Measurements from ENCODE around the gene LPAR1.

LPAR1 gene

DNA sequence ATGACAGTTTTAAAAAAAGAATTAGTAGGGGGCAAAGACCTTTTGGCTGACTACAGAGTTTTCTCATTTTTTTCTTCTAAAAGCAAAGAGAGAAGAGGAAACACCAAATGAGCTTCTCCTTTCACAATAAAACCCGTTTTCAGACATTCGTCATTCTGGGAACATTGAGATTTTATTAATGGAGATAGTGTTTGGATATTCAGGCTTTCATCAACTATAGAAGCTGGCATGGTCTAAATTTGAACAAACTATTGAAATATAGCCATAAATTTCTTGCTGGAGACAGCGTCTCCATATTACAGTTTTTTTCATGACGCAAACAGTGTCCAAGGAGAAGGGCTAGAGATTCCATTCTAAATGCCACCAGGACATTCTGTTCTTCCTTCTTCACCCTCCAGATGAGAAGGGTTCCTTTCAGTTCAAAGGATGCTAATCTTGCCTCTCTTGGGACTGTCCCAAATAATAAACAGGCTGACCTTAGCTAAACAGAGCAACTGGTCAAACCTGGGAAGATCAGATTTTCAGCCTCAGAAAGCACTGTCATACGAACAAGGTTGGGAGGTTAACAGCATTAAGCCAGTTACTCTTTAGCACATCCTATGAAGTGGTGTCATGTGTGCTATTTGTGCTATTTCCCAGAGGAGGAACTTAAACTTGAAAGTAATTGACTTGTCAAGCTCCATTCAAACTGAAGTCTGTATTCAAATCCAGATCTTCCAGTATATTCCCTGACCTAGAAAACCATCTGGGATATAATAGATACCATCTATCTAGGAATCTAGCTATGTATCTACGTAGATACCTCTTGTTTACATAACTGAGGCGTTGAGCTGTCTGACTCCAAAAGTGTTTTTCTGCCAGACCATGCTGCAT, 125.6 kb downstream of the LPAR1 start:
- no peak for DNase-seq

DNA sequence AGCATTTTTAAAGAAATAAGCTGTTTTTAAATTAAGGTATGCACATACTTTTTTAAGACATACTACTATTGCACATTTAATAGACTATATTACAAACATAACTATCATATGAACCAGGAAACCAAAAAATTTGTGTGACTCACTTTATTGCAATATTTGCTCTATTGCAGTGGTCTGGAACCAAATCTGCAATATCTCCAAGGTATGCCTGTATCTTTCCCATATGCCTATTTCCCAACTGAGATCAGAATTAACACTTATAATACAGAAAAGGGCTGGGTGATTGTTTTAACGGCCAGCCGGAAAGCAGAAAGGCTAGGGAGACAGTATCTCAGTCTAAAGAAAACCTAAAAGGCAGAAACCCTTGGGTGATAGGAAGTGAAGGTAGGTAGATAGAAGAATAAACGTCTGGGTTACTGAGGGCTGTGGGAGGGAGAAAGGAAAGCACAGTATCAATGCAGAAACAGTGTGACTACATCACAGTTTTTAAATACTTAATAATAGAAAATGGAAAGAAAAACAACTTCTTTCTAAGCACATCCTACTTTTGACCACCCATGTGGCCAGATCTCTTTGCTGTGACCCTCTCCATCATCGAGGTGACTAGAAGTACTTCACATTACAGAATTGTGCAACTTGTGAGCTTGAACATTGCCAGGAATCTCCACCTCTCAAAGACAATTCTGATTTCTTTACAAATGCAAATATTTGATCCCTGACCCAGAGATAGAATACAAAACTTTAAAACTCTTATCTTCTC, 126.4 kb downstream of the LPAR1 start:
- no peak for DNase-seq

DNA sequence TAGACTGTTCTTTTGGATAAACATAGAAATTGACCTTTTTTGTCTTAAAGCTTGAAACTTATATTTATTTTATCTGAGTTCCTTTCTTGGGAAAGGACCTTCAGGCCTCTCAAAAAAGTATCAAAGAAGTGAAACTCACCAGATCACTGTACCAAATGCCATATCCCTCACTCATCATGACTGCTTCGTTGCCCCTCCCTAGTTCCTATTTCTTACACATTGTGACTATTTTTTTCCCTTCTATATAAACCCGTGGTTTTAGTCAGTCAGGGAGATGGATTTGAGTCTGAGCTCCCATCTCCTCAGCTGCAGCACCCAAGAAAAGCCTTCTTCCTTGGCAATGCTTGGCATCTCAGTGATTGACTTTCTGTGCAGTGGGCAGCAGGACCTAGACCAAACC, 129.4 kb downstream of the LPAR1 start:
- no peak for DNase-seq

DNA sequence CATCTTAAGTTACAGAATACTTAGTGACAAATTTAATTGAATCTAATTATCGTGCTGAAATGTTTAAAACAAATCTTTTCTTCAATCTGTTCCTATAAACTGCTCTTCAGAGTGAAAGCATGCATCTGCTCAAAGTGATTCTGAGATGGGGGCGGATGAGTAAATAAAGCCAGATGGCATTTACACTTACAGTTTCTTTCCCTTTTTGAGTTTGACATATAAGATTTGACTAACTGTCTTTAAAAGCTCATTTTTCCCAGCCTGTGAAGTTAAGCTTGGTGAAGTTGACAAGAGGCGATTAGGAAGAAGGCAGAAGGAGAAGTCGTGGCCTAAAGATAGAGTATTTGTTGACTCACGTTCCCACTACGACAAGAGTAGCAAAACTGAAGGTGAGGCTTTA, 137.4 kb downstream of the LPAR1 start:
- DNase-seq = no peak

DNA sequence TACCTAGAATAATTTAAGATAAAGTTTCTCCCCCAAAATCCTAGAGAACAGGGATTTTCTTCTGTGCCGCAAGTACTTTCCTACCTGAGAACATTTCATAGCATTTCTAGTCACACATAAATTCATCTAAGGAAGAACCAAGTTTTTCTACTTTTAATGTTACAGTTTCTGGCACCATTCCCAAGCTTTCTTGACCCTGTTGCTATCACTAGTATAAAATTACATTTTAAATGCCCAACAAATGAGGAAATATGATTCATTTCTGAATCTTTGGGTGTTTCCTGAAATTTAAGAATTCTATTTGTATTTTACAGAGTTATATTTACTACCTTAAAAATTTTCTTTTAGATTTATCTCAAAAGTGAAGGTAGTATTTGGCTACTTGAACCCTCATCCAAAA, 137.8 kb downstream of the LPAR1 start:
- DNase-seq = no peak

DNA sequence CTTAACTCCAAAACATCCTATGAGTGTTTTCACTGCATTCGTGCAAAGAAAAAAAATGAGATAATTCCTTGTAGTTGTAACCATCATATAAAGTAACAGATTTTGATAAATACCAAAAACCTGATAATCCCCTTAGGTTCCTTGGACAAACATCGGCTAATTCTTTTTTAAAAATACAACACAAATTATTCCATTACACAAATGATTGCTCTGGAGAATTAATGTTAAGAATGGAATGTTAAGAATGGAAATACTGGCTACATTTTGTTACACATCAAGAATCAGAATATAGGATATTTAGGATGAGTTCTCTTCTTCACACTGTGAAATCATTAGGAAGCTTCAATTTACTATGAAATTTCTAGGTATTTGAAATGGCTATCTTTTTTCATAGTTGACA, 139.4 kb downstream of the LPAR1 start:
- no peak for DNase-seq

DNA sequence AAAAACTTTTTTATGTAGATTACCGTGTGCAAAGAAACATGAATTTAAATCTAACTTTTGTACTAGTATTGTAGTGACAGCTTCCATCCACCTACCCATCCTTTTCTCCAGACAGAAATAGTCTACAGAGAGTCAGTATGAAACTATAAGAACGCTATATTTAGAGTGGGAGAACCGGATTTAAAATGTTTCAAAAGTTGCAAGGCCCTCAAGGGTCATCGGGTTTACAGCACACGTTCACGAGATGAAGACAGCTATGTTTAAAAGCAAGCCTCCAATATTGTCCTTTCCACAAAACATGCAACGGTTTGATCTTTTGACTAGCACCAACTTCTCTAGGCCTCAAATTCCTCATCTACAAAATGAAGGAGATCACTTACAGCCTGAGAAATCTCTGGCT, 139.9 kb downstream of the LPAR1 start:
- DNase-seq = no peak

DNA sequence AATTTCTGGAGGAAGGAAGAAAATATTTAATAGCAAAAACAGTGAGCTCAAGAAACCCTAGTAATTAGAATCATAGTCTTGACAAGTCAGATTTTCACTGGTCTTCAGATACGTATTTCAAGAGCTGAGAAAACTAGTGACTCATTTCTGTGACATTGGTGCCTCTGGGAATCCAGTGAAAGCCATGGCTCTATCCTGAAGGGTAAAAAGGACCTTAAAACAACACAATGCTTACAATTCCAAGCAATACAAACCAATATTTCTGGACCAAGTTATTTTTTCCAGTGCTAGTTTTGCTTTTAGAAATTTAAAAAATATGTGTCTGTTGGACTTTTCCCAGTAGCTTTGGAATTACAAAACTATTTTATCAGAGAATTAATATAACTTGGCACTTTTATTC, 140.3 kb downstream of the LPAR1 start:
- DNase-seq = no peak

DNA sequence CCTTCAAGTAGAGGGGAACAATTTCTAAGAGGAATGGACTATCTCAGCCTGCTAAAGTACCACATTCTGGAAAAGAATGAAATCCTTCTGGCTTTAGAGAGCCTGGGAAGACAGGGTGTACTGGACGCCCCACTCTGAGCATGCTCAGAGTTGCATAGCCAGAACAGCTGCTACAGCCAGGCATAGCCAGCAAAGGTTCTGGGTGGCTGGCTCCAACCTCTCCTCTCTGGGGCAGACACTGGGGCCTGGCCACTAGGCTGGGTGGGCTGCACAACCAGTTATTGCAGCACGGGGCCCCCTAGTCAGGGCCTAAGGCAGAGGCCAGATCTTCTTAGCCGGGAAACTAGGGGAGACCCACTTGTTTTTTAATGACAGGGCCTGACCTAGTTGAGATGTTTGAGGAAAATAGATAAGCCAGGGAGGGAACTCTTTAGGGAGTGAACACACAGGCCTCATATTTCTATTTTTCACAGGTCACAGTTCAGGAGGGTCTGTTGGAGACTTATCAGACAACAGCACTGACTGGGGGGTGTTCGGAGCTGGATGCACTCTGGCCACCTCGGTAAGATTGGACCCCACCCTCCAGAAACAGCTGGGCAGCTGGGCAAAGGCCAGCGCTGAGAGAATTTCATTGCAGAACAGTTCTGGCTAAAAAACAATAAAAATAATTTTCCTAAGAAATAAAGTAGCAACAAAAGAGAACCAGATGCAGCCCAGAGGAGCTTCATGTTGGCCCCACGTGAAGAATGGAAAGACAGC, 142.9 kb downstream of the LPAR1 start:
- no peak for DNase-seq

DNA sequence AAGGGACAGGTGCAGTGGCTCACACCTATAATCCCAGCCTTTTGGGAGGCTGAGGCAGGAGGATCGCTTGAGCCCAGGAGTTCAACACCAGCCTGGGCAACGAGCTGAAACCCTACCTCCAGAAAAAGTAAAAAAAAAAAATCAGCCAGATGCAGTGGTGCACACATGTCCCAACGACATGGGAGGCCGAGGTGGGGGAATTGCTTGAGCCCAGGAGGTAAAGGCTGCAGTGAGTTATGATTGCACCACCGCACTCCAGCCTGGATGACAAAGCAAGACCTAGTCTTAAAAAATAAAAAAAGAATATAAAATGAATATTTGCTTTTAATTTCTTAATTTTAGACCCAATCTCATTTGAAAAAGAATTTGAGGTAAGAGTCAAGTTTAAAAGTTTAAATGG, 143.5 kb downstream of the LPAR1 start:
- DNase-seq = no peak

DNA sequence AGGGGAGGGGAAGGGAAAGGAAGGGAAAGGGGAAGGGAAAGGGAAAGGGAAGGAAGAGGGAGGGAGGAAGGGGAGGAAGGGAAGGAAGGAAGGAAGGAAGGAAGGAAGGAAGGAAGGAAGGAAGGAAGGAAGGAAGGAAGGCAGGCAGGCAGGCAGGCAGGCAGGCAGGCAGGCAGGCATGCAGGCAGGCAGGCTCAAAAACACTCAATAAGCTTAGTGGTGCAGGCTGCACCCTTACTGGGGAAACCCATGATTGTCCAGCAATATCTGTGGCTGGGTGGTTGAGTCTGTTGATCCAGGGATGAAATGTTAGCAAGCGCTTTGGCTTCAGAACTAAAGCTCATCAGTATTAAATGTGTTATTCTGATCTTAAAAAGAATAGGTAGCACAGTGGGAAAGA, 145.6 kb downstream of the LPAR1 start:
- DNase-seq = no peak

DNA sequence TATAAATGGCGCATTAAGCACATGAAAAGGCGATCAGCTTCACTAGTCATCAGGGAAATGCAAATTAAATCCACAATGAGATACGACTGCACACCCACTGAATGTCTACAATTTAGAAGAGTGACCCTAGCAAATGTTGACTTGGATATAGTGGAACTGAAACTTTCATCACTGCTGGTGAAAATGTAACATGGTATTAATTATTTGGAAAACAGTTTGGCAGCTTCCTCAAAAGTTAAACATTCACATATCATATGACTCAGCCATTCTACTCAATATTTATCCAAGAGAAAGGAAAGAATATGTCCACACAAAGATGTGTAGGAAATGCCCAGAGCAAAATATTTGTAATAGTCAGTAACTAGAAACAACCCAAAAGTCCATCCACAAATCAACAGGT, 146.5 kb downstream of the LPAR1 start:
- DNase-seq = no peak

DNA sequence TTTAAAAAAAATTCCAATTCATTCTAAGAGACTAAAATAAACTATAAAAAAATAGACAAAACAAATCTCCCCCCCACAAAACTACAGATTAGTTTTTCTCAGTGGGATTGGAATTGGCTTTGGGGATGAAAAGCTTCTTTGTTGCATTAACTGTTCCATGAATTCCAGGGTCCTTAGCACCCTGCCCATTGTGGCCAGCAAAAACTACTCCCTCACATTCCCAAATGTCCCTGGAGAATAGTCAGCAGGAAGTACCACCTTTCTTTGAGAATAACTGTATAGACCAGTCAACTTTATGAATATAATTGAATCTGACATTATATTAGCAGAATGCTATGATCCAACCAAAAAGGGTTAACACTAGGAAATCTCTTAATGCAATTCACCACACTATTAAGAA, 147.9 kb downstream of the LPAR1 start:
- no peak for DNase-seq

DNA sequence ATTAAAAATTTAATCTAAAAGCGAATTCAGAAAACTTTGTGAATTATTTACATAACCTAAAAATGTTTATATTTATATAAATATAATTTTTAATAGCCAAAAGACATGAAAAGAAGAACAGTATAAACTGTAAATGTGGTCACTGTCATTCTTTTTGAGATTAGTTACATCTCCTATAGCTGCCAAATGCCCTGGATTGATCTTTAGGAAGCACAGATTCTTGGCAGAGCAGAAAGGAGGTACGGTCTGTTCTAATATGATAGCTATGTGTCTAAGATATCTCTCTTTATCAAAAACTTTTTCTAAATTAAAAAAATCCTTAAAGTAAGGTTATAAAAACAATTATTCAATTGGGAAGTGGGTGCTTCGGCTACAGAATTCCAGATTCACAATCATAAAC, 151.0 kb downstream of the LPAR1 start:
- DNase-seq = no peak

DNA sequence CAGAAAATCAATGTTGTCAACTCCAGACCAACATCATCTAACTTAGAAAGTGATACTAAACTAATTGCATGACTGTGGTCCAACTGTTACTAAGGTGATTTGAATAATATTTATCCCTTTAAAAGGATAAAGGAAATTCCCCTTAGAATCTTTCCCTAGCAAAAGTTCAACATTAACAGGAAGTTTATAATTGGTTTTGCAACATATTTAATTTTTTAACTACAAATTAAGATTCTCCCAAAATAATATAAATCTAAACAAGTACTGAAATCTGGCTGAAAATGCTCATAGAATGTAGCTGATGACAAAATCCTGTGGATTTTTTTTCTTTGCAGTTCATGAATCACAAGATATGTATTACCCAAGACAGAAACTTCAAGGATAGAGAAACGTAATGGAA, 151.4 kb downstream of the LPAR1 start:
- DNase-seq = peak in 1 of 2 experiments; percentile 19

DNA sequence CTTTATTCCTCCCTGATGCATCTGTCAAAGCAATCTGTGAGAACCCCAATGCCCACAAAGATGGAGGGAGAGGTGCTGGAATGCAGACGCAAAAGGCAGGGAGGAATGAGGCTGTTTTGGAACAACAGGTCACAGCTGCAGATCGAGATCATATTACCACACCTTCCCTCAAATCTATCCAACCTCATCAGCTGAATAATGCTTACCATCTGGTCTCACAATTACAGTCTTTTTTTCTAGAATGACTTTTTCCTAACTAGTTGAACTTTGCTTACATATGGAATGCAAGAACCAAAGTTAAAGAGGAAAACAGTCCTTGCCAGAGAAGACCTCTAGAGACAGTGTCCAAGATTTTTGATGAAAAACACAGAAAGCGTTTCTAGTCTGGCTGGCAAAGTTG, 158.1 kb downstream of the LPAR1 start:
- no peak for DNase-seq

DNA sequence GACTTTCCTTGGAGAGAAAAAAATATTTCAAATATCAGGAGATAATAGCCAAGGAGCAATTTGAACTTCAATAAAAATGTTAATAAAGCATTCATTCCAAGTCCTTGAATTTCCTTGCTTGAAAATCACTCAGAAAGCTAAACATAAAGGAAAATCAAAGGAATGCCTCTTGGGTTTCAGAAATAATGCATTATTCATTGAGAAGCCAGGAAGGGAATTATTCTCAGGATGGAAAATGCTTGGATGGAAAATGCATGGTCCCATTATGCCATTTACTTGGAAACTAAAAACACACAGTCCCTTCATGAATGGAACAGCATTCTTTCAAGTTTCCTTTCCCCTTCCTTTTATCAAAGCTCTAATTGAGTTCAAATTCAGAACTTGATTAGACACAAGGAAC, 160.9 kb downstream of the LPAR1 start:
- DNase-seq = no peak

DNA sequence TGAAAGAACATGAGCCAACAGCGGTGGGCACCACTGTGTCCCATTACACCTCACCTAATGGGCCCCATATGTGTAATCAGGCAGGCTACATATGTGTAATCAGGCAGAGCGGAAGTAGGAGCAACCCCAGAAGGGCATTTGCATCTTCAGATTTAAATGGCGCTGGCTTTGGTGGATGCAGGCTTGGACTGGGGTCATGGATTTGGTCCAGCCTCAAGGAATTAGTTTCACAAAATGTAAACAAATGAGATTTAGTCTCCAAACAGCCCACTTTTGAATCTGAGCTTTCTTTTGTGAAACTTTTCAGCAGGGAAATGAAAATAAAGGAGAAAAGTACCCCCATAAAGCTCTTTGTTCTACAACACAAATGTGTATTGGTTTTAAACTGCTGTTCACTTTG, 161.3 kb downstream of the LPAR1 start:
- no peak for DNase-seq

DNA sequence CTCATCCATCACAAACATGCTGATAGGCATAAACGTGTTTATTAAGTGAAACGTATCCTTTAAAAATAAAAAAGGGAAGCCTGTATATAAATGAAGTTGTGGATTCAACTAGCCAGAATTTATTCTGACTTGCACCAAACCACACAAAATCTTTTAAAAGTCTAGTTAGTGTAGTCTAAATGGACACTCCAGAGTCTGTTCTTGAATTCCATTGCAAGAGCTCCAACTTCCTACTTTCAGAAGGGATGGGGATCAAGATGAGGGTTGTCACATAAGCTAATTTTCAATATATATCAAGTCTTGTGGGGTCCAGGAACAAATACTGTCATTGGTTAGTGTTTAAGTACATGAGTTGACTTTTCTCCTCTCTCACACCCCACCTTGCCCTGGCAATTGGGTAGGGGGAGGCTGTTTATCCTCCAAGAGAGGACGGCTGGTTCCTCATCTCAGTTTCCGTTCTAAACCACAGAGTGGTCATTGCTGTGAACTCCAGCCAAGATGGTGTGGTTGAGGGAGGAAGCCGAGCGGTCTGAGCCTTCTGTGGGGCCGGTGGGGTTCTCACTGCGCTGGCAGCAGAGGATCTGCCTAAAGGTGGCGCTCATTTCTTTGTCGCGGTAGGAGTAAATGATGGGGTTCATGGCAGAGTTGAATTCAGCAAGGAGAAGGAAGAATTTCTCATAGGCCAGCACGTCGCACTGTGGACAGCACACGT, 163.2 kb downstream of the LPAR1 start:
- no peak for DNase-seq

DNA sequence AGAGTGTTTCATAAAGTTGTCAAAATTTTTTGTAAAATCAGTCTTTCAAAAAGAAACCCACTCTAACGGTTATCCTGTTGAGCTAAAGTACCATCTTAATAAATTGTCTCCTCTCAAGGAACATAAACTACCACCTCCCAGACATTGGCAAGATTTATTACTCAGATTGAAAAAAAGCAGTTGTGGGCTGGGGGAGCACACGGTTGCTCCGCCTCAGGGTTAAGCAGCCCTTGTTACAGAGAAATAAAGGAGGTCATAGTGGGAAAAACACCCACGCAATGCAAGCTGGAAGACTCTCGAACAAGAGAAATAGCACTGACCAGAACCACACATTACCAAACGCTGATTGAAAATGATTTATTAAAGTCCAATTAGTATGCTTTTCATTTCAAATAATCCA, 165.3 kb downstream of the LPAR1 start:
- no peak for DNase-seq

DNA sequence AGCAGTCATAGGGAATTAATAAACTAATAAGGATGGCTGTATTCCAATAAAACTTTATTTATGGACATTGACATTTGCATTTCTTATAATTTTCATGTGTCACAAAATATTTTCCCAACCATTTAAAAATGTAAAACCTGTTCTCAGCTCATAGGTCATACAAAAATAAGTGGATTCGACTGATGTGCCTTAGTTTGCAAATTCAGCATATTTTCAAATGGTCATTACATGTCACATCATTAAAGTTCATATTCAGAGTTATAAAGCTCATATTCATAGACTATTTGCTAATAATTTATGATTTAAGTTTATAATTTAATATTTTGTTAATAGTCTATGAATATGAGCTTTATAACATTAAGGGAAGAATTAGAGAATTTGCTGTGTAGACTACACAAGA, 166.5 kb downstream of the LPAR1 start:
- DNase-seq = no peak

DNA sequence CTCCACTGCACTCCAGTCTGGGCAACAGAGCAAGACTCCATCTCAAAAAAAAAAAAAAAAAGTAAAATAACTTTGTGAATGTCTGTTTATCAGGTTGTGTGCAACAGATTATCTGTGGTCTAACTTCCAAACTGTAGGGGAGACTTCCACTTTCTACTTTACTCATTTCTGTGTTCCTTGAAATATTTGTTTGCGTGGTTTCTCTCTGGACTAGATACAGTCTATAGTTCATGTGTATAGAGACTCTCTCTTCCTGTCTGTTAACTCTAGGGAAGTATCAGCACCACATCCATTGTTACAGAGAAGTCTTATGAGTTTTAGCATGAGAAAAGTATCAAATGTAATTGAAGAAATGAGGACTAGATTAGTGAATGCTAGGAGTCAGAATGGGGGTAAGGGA, 168.3 kb downstream of the LPAR1 start:
- no peak for DNase-seq

DNA sequence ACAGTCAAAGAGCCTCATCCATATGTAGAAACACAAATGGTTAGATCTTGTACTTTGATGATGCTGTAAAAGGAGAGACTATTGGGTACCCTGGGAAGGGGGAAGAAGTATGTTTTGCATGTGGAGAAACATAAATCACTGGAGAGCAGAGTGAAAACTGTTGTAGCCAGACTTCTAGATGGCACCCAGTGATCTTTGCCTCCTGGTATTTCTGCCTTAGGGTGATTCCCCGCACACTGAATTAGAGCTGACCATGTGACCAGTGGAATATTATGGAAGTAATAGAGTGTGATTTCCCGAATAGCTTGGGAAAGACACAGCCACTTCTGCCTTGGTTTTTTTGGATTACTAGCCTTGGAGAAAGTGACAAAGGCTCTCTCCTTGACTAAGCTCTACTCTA, 174.3 kb downstream of the LPAR1 start:
- DNase-seq = no peak

Measured in SW 1271 (cell line).